HG02610 (cell line): ENCODE data around the gene IPO8.
A peak's percentile ranks its signal among the peaks of the same experiment; 100 is the strongest.

ENCODE experiments used
- ATAC-seq: cut with Tn5 transposase; IDR thresholded peaks from one replicate; pipeline ENCODE4 v1.9.1; 2021; ENCODE audit warnings: mild to moderate bottlenecking, moderate library complexity; ENCODE audit not compliant: unreplicated experiment

Gene IPO8

DNA sequence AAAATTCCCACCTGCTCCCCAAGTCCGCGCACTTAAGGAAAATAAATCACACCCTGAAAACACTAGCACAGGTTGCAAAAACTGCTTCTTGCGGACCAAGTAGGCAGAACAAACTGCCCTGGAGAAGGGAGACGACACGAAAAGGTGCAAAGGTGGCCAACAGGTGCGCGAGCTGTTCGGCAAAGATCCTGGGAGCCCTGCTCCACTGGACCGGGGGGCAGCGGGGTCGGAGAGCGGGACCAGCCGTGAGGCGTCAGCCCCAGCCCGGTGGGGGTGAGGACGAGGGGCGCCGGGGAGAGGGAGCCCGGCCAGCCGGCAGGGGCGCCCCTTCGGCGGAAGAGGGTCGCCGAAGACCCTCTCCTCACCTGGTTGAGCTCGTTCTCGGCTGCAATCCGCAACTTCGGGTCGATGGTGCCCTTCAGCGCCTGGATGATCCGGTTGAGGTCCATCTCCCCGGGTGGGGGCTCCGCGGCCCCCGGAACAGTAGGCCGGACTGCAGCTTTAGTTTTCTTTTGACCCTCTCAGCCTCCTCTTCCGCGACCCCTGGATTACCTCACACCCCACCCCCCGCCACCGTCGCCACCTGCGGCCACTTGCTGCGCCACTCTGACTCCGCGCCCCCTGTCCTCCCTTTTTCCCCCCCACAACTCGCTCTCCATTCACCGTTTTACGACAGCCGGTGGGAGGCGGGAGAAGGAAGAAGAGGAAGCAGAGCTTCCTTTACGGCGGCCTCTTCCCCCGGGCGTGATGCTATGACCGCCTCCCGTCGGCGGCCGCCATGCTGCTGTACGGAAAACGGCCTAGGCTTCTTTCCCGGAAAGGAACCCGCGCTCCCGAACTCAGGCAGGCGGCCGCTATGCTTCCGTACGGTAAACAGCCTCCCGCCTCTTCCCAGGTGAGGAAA is at the start of gene IPO8:
Gene IPO8 (minus strand): TSS at position 671 of the 904 bp plus-strand sequence. CDS start 222 bp downstream, at position 449.
- ATAC-seq = peak; percentile 81

DNA sequence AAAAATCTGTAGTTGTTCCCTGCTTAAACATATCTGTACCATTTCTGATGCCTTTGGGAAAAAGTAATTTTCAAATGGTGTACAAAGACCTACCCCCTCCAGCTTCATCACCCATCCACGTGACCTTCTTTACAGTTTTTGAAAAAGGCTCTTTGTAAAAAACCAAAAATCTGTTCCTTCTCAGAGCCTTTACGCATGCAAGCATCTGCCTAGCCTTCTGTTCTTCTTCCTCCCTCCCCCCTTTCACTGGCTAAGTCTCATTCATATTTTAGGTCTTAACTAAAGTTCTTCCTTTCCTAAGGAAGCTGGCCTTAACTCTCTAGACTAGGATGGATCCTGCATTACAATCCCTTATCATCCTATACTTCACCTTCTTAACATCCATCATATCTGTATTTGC is 48.7 kb upstream of the IPO8 start:
- no peak for ATAC-seq

DNA sequence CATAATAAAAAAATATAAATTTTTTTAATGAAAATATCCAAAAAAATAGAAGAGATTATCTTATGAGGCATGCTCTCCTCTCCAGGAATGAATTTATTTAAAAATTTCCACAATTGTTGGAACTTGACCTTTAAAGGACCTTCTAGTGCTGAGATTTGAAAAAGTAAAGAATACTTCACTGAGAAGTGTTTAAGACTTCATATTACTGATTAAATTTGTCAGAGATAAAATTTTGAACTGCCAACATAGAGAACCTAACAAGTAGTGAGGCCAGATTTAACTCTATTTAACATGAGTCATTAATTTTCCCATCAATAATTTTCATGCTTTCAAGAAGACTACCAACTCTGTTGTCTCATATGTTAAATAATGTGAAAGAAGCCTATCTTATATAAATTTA is 44.6 kb upstream of the IPO8 start:
- ATAC-seq = no peak

DNA sequence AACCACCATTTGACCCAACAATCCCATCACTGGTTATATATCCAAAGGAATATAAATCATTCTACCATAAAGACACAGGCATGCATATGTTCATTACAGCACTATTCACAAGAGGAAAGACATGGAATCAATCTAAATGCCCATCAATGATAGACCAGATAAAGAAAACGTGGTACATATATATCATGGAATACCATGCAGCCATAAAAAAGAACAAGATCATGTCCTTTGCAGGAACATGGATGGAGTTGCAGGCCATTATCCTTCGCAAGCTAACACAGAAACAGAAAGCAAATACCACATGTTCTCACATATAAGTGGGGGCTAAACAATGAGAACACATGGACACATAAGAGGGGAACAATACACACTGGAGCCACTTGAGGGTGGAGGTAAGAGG is 43.4 kb upstream of the IPO8 start:
- ATAC-seq = no peak

DNA sequence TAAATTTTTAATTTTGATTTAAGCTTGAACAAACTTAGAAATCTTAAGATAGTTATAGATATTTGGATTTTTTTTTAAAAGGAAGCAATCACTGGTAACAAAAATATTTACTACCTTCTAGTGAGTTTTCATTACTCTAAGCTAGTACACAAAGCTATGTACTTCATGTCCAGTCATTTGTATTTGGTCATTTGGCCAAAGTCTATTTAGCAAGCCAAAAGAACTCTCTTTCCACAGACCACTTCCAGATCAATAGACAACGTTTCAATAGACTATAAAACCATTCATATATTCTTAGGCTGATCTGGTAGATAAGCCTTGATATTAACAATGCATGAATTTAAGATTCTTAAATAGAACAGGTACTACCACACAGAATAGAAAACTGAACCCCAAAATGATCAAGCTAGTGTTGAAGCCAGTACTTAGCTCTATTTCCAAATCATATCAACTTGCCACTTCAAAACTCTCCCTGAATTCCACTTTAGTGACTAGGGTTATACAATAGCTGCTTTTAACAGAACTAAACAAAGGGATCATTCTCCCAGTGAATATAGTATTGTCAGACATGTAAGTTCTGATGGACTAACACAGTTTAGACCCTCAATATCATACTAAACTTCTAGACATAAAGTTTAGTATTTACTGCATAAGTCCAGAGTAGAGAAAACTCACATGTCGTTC is 37.4 kb upstream of the IPO8 start:
- no peak for ATAC-seq

DNA sequence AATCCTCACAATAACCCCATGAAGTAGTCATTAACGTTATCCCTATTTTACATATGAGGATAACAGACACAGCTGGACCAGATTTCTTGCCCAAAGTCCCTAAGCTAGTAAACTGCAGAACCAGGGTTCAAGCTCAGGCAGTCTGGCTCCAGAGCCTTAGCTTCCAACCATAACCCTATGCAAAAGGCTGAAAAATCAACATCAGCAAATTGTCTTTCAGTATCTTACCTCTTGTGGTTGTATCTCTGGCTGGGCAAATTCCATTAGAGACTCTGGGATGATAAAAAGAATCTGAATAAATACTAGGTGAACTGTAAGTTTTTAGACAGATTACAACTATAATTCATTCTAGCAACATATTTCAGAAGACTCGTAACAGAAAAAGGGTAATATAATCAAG is 34.3 kb upstream of the IPO8 start:
- ATAC-seq = no peak

DNA sequence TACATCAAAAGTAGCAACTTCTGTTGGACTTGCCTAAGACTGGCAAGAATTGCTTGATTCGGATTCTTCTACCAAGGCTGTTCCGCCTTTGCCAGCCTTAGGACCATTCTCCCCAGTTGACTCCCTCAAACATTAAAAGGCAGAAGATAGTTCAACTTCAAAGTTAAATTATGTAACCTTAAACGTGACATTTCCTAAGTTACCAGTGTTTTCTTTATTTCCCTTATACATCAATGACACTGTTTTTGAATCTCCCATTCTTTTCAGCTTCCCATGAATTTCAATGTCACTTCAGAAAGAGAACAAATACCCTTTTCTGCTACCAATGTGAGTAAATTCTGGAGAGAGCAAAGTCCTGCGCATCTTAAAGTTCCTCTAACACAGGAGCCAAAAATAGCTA is 33.9 kb upstream of the IPO8 start:
- ATAC-seq = no peak

DNA sequence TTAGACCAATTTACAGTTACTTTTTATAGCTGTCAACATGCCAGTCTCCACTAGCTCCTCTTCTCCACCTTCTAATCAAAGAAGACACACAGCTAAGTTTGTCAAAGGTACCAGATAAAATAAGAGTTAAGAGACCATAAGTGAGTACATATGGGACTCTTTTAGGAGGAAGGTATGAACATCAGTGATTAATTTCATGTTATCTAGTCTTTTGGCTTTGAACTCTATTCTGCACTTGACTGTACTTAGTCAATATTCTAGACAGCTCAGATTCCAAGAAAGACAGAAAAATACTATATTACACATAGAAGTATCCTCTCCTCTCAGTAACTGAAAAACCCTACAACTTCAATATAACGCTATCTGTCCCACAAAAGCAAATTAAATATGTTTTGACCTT is 31.0 kb upstream of the IPO8 start:
- no peak for ATAC-seq

DNA sequence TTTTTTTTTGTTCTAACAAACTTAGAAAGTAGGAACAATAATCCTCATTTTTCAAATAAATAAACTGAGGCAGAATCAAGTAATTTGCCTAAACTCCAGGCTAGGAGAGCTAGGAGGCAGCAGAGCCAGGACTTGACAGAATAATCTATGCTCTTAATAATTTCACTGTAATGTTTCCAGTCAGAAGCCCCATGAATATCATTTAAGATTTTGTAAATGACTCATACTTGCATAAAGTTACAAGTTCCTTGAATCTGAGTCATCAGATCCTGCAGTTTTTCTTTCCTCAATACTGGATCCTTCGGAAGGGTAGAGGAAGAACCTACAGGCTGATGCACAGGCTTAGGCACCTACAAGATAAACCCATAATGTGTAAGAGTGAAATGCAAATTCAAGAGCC is 30.1 kb upstream of the IPO8 start:
- ATAC-seq = no peak

DNA sequence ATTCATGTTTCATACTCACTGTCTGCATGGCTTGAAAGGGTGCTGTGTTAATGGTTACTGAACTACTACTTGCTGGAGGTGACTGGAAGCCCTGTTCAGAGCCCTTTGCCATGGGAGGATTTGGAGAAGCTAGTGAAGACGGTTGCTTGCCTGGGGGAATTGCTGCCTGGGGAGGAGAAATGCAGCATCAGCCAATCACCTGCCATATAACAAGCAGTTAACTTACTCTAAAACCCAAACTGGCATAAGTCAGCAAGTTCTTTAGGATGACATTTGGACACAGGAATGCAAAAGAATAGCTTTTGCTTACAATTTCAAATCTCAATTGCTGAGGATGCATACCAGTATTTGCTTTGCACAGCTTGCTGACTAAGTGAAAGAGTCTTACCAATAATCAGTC is 23.4 kb upstream of the IPO8 start:
- ATAC-seq = no peak

DNA sequence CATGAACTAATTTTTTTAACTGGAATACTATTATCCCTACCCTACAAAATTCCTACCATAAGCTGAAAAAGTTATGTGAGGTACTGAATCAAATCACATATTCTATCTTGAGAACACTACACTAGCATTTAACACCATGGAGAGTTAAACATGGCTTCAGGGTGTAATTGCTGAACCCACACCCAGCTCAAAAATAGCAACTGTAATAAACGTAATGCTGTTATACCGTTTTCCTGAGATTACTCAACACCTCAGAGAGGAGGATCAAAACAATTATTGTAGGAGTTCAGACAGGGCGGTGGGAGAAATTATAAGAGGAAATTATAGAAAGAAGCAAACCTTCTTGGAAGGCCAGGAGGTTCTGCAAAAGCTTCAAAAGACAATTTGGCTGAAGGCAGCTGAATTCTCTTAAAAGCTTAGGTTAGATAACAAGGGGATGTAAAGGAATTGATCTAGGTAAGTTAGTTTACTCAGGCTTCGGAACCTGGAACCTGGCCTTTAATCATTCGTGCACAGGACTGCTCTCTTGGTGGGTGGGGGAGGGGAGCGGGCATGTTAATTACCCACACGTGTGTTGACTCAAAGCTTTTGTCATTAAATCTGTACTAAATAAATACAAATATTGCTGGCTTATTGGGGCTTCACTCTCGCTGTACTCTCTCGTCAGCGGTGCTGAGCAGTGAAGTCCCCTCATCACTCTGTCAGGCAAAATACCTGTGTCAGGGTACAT is 12.1 kb upstream of the IPO8 start:
- no peak for ATAC-seq

DNA sequence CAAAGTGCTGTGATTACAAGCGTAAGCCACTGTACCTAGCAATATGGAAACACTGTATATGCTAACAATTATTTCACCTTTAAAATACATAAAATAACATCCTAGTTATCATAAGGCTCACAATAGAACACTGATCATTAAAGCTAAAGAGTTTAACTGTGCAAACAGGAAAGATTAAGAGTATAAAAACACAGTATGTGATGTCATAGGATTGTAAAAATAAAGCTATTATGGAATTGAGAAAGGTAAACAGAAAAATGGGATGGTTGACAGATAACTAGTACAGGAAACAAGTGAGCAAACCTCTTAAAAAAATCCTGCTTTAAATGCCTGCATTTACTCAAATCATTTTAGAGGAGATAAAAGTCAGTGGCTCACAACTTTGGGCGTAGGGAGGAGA is 10.8 kb upstream of the IPO8 start:
- no peak for ATAC-seq

DNA sequence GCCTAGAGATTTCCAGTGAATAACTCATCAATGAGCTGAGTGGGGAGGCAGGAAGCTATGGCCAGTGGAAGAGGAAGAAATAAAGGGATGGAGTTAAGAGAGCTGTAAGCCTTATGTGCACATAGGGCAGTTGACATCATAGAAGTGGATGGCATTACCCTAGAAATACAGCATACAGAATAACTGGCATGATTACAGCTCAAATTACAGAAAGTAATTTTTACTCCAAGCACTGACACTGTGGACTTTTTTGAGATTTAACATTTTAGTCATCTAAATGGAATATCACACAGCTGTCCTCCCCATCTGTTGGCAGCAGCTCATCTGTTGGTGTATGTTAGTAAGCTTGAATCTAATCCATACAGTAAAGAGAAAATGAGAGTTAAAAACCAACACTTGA is 5.4 kb upstream of the IPO8 start:
- ATAC-seq = no peak

DNA sequence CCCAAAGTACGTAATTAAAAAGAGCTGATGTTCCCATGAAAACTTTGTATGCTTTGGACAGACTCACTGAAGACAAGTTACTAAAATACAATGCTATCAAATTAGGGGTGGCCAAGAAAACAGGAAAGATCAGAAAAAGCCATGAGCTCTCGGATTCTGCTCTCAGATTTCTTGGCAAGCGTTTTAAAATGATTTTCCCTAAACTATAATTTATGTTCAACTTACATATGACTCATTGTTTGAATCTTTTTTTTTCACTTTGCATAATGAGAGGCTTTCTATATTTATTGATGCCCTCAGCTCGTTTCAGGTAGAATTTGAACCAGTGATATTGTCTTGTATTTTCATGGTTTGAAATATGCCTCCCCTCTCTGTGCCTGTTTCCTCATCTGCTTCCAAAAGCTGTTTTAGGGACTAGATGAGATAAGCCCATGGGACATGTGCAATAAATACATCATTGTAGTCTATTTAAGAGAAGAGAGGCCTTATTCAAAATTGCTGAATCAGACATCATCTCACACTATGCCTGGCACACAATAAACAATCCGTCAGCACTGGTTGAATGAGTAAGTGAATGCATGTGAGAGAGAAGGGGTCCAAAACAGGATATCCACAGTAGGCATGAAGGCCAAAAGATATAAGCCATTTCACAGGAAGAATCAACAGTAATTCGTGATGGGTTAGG is 4.7 kb upstream of the IPO8 start:
- no peak for ATAC-seq

DNA sequence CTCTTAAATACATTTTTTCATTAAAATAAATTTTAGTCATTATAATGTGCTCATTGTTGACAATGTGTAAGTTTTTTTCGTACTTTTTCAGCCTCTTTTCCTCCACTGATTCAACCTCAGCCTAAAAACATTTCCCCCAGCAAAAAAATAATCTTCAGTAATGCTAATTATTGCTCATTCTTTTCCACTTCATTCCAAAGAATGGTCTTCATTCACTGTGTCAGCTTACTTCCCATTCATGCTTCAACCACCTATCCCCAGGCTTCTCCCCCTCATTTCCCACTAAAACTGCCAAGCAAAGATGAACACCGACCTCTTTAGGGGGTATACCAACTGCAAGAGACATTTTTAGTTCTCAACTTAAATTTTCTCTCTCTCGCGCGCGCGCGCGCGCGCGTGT is 2.7 kb upstream of the IPO8 start:
- ATAC-seq = no peak

DNA sequence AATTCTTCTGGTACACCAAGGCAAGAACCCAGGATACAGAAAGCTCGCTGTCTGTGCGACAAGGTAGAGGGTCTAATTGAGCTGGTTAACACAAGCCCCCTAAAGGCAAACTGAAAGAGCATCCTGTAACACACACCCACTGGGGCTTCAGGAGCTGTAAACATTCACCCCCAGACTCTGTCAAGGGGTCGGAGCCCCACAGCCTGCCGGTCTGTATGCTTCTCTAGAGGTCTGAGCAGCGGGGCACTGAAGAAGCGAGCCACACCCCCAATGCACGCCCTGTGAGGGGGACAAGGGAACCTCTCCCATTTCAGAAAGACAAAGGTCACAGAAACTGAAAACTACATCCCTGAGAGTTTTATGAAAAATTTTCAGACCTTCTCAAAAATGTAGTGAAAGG is 1.3 kb upstream of the IPO8 start:
- ATAC-seq = no peak

DNA sequence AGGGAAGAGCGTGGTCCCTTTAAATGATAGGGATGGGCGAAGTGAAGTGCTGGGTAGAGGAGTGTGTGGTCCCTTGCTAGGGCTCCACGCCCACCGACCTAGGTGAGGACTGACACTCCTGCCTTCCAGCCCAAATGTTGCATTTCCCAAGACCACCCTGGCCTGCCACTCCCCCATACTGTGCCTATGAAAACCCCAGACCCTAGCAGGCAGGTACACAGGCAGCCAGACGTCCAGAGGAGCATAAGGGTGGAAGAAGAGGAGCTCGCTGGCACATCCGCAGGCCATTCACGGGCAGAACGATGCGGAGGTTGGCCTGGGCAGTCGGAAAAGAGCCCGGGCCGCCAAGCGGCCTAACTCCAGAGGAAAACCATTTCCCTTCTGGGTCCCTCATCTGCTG is 817 bp upstream of the IPO8 start:
- ATAC-seq = no peak

DNA sequence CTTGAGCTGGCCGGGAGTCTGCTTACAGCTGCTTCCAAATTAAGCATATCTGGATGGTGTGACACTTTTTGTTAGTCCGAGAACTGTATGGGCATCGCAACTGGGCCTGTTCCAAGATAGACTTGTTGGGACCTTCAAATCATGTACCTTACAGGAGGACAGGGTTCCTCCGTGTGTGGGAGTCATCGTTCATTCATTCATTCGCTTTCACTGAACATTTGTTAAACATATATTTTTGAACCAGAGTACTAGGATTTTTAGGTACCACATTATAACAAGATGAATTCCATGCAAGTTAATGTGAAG is 387 bp upstream of the IPO8 start:
- ATAC-seq = peak; percentile 39

DNA sequence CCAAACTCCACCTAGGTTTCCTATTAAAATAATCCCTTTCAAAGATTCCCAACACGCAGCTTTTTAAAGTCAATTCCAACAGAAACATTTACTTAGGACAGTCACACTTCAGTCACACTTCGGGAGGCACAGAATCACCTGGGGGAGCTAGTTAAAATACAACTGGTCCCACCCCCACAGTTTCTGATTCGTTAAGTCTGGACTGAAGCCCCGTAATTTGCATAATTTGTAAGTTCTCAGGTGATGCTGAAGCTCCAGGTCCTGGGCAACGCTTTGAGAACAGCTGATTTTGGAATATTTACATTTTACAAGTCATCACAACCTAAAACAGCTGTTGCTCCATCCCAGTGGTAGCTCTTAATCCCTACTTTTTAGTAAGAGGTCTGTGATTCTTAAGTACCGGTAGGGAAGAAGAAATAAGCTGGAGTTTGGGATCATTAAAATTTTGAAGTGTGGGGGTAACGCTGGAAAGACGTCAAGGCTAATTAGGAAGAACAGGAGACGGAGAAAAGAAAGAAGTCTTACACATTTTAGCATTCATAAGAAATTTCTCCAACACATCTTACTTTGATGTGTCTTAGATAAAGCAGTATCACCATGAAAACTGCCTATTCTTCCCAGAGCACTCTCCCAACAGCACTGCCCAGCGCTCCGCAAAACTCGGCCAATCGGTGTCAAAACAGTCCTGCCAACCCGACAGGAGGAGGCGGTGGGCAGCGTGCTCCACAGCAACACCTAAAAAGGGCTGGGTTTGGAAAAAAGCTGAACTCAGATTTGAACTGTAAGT is 1.1 kb downstream of the IPO8 start:
- peak; percentile 31 for ATAC-seq

DNA sequence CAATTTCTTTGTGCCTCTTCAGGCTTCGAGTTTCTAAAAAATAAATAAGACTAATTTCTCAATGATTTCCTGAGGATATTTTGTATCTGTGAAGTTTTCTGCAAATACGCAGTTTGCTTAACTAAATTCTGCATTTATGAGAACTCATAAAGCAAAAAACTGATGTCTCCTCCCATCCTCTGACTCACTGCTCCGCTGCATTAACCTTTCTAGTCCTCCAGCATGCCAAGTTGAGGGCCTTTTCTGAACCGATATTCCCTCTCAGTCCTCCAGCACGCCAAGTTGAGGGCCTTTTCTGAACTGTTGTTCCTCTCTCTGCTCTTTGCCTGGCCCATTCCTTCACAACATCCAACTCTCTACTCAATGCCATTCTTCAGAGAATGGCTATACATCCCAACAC is 3.2 kb downstream of the IPO8 start:
- no peak for ATAC-seq
